Stomach (tissue), 4 donors: ENCODE measurements around the gene ARFGEF3.
"Not testable (repeated sequence)": the region's sequence is repeated elsewhere in the genome, so short reads cannot be mapped to it uniquely, and the experiment has no call there.

ENCODE experiments used
- CTCF ChIP-seq, 7 experiments: fragments of 450-650 bp in 4 of 7; fragments of 200-600 bp in 3 of 7; sonication (generic) in 3 of 7; IDR thresholded peaks; one replicate each; pipeline ENCODE4 v1.5.1; 2016 to 2019; ENCODE audit warnings: antibody characterized with exemption in 7 of 7, control low read depth in 2 of 7, mild to moderate bottlenecking in 1 of 7
- EP300 ChIP-seq: sonication (generic); formaldehyde crosslinking; IDR thresholded peaks from one replicate; pipeline ENCODE4 v1.6.1; 2017; ENCODE audit warnings: antibody characterized with exemption
- POLR2A ChIP-seq, 4 donors: fragments of 450-650 bp; IDR thresholded peaks; one replicate each; pipeline ENCODE4 v1.6.1; 2016; ENCODE audit warnings: antibody characterized with exemption in 4 of 4, control low read depth in 2 of 4, mild to moderate bottlenecking in 1 of 4, moderate library complexity in 1 of 4

DNA sequence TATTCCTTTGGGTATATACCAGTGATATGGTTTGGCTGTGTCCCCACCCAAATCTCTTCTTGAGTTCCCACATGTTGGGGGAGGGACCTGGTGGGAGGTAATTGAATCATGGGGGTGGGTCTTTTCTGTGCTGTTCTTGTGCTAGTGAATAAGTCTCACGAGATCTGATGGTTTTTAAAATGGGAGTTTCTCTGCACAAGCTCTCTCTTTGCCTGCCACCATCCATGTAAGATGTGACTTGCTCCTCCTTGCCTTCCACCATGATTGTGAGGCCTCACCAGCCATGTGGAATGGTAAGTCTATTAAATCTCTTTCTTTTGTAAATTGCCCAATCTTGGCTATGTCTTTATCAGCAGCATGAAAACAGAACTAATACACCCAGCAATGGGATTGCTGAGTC is 42.5 kb upstream of the ARFGEF3 start:
- TF ChIP-seq POLR2A (IDR thresholded peaks at IDR 0.05); CTCF (IDR thresholded peaks at IDR 0.05); EP300: not testable (repeated sequence)
